Calu3 (cell line): ENCODE data around the gene CD302. TPM values are rescaled to one million over a fixed set of nuclear protein-coding genes. Genes with fewer than 3 reads are reported as not detected.

Source experiments
- BruUV-seq: library from RNA; stranded (reverse); fragments of 400-500 nt; replicated peaks from 2 replicates; lab custom pipeline; 2021; lab: Mats Ljungman, UMichigan
- CTCF ChIA-PET: fragments of 300-600 bp; sonication (Branson Sonifier 250); formaldehyde crosslinking; loops from one replicate; lab custom pipeline; 2022; ENCODE audit warnings: antibody characterized with exemption; lab: Charles Lee
- DNase-seq: peaks from one replicate; pipeline ENCODE4 v3.0.0; 2022
- H3K27ac Mint-ChIP-seq: one replicate; pipeline ENCODE4 v1.8.0; 2022; ENCODE audit warnings: mixed read lengths; ENCODE audit not compliant: unreplicated experiment
- H3K27me3 Mint-ChIP-seq: one replicate; pipeline ENCODE4 v1.8.0; 2022; ENCODE audit warnings: mixed read lengths; ENCODE audit not compliant: unreplicated experiment
- H3K36me3 Mint-ChIP-seq: one replicate; pipeline ENCODE4 v1.8.0; 2022; ENCODE audit warnings: mild to moderate bottlenecking, moderate library complexity, mixed read lengths; ENCODE audit not compliant: insufficient read depth, unreplicated experiment
- H3K4me1 Mint-ChIP-seq: one replicate; pipeline ENCODE4 v1.8.0; 2022; ENCODE audit warnings: mild to moderate bottlenecking, low read depth, mixed read lengths; ENCODE audit not compliant: unreplicated experiment
- H3K4me3 Mint-ChIP-seq: one replicate; pipeline ENCODE4 v1.8.0; 2022; ENCODE audit warnings: mild to moderate bottlenecking, low read depth, moderate library complexity, mixed read lengths; ENCODE audit not compliant: unreplicated experiment
- H3K9me3 Mint-ChIP-seq: one replicate; pipeline ENCODE4 v1.8.0; 2022; ENCODE audit warnings: low read depth, mixed read lengths; ENCODE audit not compliant: unreplicated experiment
- CTCF ChIP-seq: fragments of 200-600 bp; IDR thresholded peaks from one replicate; pipeline ENCODE4 v1.8.0; 2022; ENCODE audit warnings: antibody characterized with exemption; ENCODE audit not compliant: unreplicated experiment
- intact Hi-C: fragments of 100-400 bp; cut with micrococcal nuclease; formaldehyde crosslinking; loops from one replicate; pipeline ENCODE4 v1.10.0; 2022; ENCODE audit not compliant: unreplicated experiment
- total RNA-seq: library from RNA; stranded (reverse); gene quantifications from 2 replicates; pipeline ENCODE4 v1.2.3, GENCODE V29; 2022

The CD302 gene
- total RNA-seq, 1 experiment from 2014 or later: 5.4 TPM

DNA sequence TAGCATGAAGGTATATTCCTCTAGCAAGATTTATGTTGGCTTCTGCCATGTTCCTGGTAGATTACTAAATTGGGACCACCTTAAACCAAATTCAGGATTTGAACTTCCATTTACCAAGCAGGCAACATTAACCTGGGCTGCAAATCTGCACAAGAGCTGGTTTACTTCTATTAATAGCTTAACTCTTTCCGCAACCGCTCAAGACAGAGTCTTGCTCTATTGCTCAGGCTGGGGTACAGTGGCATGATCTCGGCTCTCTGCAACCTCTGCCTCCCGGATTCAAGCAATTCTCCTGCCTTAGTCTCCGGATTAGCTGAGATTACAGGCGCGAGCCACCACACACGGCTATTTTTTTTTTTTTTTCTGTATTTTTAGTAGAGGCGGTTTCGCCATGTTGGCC lies 77.3 kb downstream of the CD302 start:
- CTCF ChIA-PET: no interaction called here
- Mint-ChIP-seq H3K27me3 (no peaks in the 10 kb centered on the region), H3K4me1 (peaks cover 19% of the 10 kb centered on the region), H3K4me3 (no peak overlapping the region), H3K36me3 (peaks cover 39% of the 10 kb centered on the region), H3K9me3 (peaks cover 5% of the 10 kb centered on the region), H3K27ac (no peak overlapping the region)
- DNase-seq: no peak
- TF ChIP-seq CTCF: no peak
- no TSS peak for BruUV-seq
- intact Hi-C loops: no loop called here

Other genes starting within 250 kb of the CD302 start
- gene BAZ2B, start 181.7 kb downstream of the CD302 start, total RNA-seq: 43.3 and 46.4 TPM in 2 replicates
- gene MARCHF7, start 85.7 kb downstream of the CD302 start, total RNA-seq: 74.8 and 81.9 TPM in 2 replicates
- gene LY75, start 106.5 kb upstream of the CD302 start, total RNA-seq: 54.7 and 65.6 TPM in 2 replicates